Fibroblast of lung (primary cell): ENCODE measurements around the gene NPEPL1. TPM values are rescaled to one million over a fixed set of nuclear protein-coding genes. Genes with fewer than 3 reads are reported as not detected.
"Not testable (repeated sequence)": the region's sequence is repeated elsewhere in the genome, so short reads cannot be mapped to it uniquely, and the experiment has no call there.

ENCODE experiments used
- DNase-seq, 2 donors: peaks; one replicate each; pipeline versions ENCODE4 v3.0.0 to v3.0.0-alpha.2; 2010; ENCODE audit warnings: low read depth in 2 of 2
- H2AFZ ChIP-seq: 2 replicates; pipeline ENCODE4 v1.5.1; 2012; ENCODE audit warnings: low read length, control low read depth, inconsistent platforms
- H3K27ac ChIP-seq: 2 replicates; pipeline ENCODE4 v1.5.1; 2011; ENCODE audit warnings: low read length, control low read depth; ENCODE audit not compliant: insufficient read depth
- H3K27me3 ChIP-seq: 2 replicates; pipeline ENCODE4 v1.5.1; 2011; ENCODE audit warnings: mild to moderate bottlenecking, low read length; ENCODE audit not compliant: control insufficient read depth, insufficient read depth
- H3K36me3 ChIP-seq: 2 replicates; pipeline ENCODE4 v1.5.1; 2011; ENCODE audit warnings: low read length; ENCODE audit not compliant: control insufficient read depth, insufficient read depth
- H3K4me1 ChIP-seq: 2 replicates; pipeline ENCODE4 v1.5.1; 2011; ENCODE audit warnings: low read length; ENCODE audit not compliant: control insufficient read depth, insufficient read depth; ENCODE audit errors: extremely low read depth
- H3K4me2 ChIP-seq: 2 replicates; pipeline ENCODE4 v1.5.1; 2011; ENCODE audit warnings: low read length, control low read depth; ENCODE audit not compliant: insufficient read depth; ENCODE audit errors: extremely low read depth
- H3K4me3 ChIP-seq, 4 experiments: fragments of 200-600 bp in 1 of 4; sonication (generic) in 1 of 4; replicated peaks in 1 of 4; 2 replicates each; pipeline ENCODE4 v1.5.1; 2011 to 2016; ENCODE audit warnings: low read length in 4 of 4, low read depth in 3 of 4, mild to moderate bottlenecking in 3 of 4, control low read depth in 2 of 4, inconsistent platforms in 1 of 4, mixed read lengths in 1 of 4; ENCODE audit not compliant: insufficient read depth in 1 of 4; ENCODE audit errors: control extremely low read depth in 1 of 4
- H3K79me2 ChIP-seq: 2 replicates; pipeline ENCODE4 v1.5.1; 2012; ENCODE audit warnings: mild to moderate bottlenecking, low read length, inconsistent platforms; ENCODE audit not compliant: control insufficient read depth, insufficient read depth
- H3K9ac ChIP-seq: 2 replicates; pipeline ENCODE4 v1.5.1; 2011; ENCODE audit warnings: mild to moderate bottlenecking, low read length, control low read depth; ENCODE audit not compliant: insufficient read depth
- H3K9me3 ChIP-seq: 2 replicates; pipeline ENCODE4 v1.5.1; 2012; ENCODE audit warnings: low read depth, low read length; ENCODE audit not compliant: control insufficient read depth, insufficient read depth
- H4K20me1 ChIP-seq: 2 replicates; pipeline ENCODE4 v1.5.1; 2011; ENCODE audit warnings: low read length; ENCODE audit not compliant: control insufficient read depth, insufficient read depth; ENCODE audit errors: extremely low read depth
- CTCF ChIP-seq, 2 donors: IDR thresholded peaks in 1 of 2; conservative IDR thresholded peaks in 1 of 2; 1 replicate in 1 of 2; 2 replicates in 1 of 2; pipeline ENCODE4 v1.5.1; 2011 to 2012; ENCODE audit warnings: low read length in 2 of 2, control low read depth in 1 of 2, inconsistent platforms in 1 of 2, low read depth in 1 of 2, mild to moderate bottlenecking in 1 of 2
- EZH2 ChIP-seq: IDR thresholded peaks from 2 replicates; pipeline ENCODE4 v1.5.1; 2012; ENCODE audit warnings: low read length, control low read depth, mild to moderate bottlenecking; ENCODE audit errors: missing control alignments
- polyA plus RNA-seq, 2 donors: library from polyadenylated mRNA; depleted of rRNA in 1 of 2; stranded (reverse) in 1 of 2; unstranded in 1 of 2; fragments of >200 nt; gene quantifications; 2 replicates each; pipeline ENCODE4 v1.2.1, GENCODE V29; 2011 to 2012; ENCODE audit warnings: missing spikeins in 1 of 2
- total RNA-seq: library from RNA; depleted of rRNA; stranded (reverse); fragments of >200 nt; gene quantifications from 2 replicates; pipeline ENCODE4 v1.2.1, GENCODE V29; 2014

The NPEPL1 gene
- total and polyA plus RNA-seq, 2 donors (not counting 1 experiment from before 2014, with no cell fraction given) = 2.9 to 24.6 TPM

- H4K20me1 ChIP-seq = no peaks in the 10 kb centered on the region
- H3K9ac ChIP-seq = no peak overlapping the region
- no peaks in the 10 kb centered on the region for H3K4me1 ChIP-seq
- no peak overlapping the region for H3K4me2 ChIP-seq
- H3K36me3 ChIP-seq = no peaks in the 10 kb centered on the region
- peaks cover 18% of the 10 kb centered on the region for H3K79me2 ChIP-seq
- no peaks in the 10 kb centered on the region for H3K9me3 ChIP-seq
- no peaks in the 10 kb centered on the region for H3K27me3 ChIP-seq
- H3K4me3 ChIP-seq = no peak overlapping the region
- no peak overlapping the region for H2AFZ ChIP-seq
- peak; percentile 78 to 92 for DNase-seq
- no peak overlapping the region for H3K27ac ChIP-seq
- TF ChIP-seq EZH2 (no peak), CTCF (conservative IDR thresholded peaks at IDR 0.05 in 1 of 2, IDR thresholded peaks at IDR 0.05 in 1 of 2; ENCODE audit: low read depth in 1 of 2, low read length in 2 of 2) (no peak)
These were observed 44.7 kb upstream of the NPEPL1 start for GRCh38 chr20:58647796-58648501.

GRCh38 chr20:58648502-58648825 is 44.1 kb upstream of the NPEPL1 start:
- peaks cover 23% of the 10 kb centered on the region for H3K79me2 ChIP-seq
- H4K20me1 ChIP-seq, H3K9ac ChIP-seq, H3K4me3 ChIP-seq, H3K27me3 ChIP-seq, H3K27ac ChIP-seq, H2AFZ ChIP-seq, H3K4me2 ChIP-seq, H3K4me1 ChIP-seq, DNase-seq, H3K36me3 ChIP-seq, H3K9me3 ChIP-seq: not testable (repeated sequence)

- H3K4me1 ChIP-seq = no peaks in the 10 kb centered on the region
- no peaks in the 10 kb centered on the region for H3K36me3 ChIP-seq
- H3K79me2 ChIP-seq = peaks cover 34% of the 10 kb centered on the region
- TF ChIP-seq CTCF (conservative IDR thresholded peaks at IDR 0.05 in 1 of 2, IDR thresholded peaks at IDR 0.05 in 1 of 2; ENCODE audit: low read depth in 1 of 2, low read length in 2 of 2) (no peak), EZH2 (no peak)
- H2AFZ ChIP-seq = peak overlapping the region; percentile 38
- H3K9me3 ChIP-seq = no peaks in the 10 kb centered on the region
- H3K4me3 ChIP-seq = peak overlapping the region in 3 of 4 experiments; percentile 4 to 45 (median 6)
- H3K27me3 ChIP-seq = no peaks in the 10 kb centered on the region
- H3K9ac ChIP-seq = peak overlapping the region; percentile 61
- no peak overlapping the region for H3K4me2 ChIP-seq
- DNase-seq = no peak
- no peak overlapping the region for H3K27ac ChIP-seq
- no peaks in the 10 kb centered on the region for H4K20me1 ChIP-seq
These were observed 43.1 kb upstream of the NPEPL1 start for GRCh38 chr20:58649288-58650180.
